ENCODE measurements around the gene SPOCK2. TPM values are rescaled to one million over a fixed set of nuclear protein-coding genes. Genes with fewer than 3 reads are reported as not detected.

Gene SPOCK2
- total and polyA plus RNA-seq, 2 of the 13 experiments (the other 11 are each of a cell fraction or from before 2014, with no cell fraction given), result 8.6 to 30.6 TPM

DNA sequence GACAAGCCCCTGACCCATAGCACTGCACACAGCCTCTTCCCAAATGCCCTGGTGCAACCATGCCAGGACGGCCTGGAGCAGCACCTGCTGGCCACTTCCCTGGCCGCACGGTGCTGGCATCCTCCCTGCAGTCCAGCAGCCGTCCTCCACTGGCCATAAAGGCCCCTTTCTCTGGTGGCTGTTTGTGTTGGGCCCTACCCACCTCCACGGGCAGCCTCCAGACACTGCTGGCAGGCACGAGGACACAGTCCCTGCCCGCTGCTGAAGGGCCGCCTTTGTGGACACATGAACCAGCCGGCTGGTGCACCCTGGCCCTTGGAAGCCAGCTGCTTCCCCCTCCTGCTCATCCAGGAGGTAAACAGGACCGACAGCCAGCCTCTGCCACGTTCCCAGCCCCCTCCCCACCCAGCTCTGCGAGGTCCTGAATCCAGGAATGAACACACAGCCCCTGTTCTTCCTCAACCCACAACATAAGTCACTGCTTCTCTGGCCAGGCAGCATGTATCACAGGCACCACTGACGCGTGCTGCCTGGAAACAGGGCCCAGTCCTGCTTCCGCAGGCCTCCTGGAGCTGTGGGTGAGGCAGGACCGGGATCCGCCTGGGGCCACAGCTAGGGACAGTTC lies 43.8 kb downstream of the SPOCK2 start (continued):
- TF ChIP-seq, protein P1, sequence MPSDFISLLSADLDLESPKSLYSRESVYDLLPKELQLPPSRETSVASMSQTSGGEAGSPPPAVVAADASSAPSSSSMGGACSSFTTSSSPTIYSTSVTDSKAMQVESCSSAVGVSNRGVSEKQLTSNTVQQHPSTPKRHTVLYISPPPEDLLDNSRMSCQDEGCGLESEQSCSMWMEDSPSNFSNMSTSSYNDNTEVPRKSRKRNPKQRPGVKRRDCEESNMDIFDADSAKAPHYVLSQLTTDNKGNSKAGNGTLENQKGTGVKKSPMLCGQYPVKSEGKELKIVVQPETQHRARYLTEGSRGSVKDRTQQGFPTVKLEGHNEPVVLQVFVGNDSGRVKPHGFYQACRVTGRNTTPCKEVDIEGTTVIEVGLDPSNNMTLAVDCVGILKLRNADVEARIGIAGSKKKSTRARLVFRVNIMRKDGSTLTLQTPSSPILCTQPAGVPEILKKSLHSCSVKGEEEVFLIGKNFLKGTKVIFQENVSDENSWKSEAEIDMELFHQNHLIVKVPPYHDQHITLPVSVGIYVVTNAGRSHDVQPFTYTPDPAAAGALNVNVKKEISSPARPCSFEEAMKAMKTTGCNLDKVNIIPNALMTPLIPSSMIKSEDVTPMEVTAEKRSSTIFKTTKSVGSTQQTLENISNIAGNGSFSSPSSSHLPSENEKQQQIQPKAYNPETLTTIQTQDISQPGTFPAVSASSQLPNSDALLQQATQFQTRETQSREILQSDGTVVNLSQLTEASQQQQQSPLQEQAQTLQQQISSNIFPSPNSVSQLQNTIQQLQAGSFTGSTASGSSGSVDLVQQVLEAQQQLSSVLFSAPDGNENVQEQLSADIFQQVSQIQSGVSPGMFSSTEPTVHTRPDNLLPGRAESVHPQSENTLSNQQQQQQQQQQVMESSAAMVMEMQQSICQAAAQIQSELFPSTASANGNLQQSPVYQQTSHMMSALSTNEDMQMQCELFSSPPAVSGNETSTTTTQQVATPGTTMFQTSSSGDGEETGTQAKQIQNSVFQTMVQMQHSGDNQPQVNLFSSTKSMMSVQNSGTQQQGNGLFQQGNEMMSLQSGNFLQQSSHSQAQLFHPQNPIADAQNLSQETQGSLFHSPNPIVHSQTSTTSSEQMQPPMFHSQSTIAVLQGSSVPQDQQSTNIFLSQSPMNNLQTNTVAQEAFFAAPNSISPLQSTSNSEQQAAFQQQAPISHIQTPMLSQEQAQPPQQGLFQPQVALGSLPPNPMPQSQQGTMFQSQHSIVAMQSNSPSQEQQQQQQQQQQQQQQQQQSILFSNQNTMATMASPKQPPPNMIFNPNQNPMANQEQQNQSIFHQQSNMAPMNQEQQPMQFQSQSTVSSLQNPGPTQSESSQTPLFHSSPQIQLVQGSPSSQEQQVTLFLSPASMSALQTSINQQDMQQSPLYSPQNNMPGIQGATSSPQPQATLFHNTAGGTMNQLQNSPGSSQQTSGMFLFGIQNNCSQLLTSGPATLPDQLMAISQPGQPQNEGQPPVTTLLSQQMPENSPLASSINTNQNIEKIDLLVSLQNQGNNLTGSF (CRISPR knock-in tag; IDR thresholded peaks at IDR 0.05), result no peak
- TF ChIP-seq KMT2A (CRISPR knock-in tag; IDR thresholded peaks at IDR 0.05) (peak; percentile 65), TCF7L2 (IDR thresholded peaks at IDR 0.05; ENCODE audit: low read depth, low read length) (no peak), ZNF629 (CRISPR knock-in tag; conservative IDR thresholded peaks at IDR 0.05) (no peak), ZNF850 (CRISPR knock-in tag; conservative IDR thresholded peaks at IDR 0.05) (no peak), ZMYM4 (CRISPR knock-in tag; IDR thresholded peaks at IDR 0.05) (0 out of 2 replicates have a peak, but pooled peaks have one; percentile 32), ZNF207 (IDR thresholded peaks at IDR 0.05; ENCODE audit: borderline replicate concordance) (no peak), PCBP1 (IDR thresholded peaks at IDR 0.05; ENCODE audit: borderline replicate concordance, low read depth, low read length) (0 out of 2 replicates have a peak, but pooled peaks have one; percentile 50), SMARCC2 (IDR thresholded peaks at IDR 0.05) (no peak)
- TF ChIP-seq, protein P2, sequence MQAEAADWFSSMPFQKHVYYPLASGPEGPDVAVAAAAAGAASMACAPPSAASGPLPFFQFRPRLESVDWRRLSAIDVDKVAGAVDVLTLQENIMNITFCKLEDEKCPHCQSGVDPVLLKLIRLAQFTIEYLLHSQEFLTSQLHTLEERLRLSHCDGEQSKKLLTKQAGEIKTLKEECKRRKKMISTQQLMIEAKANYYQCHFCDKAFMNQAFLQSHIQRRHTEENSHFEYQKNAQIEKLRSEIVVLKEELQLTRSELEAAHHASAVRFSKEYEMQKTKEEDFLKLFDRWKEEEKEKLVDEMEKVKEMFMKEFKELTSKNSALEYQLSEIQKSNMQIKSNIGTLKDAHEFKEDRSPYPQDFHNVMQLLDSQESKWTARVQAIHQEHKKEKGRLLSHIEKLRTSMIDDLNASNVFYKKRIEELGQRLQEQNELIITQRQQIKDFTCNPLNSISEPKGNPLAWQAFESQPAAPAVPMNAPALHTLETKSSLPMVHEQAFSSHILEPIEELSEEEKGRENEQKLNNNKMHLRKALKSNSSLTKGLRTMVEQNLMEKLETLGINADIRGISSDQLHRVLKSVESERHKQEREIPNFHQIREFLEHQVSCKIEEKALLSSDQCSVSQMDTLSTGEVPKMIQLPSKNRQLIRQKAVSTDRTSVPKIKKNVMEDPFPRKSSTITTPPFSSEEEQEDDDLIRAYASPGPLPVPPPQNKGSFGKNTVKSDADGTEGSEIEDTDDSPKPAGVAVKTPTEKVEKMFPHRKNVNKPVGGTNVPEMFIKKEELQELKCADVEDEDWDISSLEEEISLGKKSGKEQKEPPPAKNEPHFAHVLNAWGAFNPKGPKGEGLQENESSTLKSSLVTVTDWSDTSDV (CRISPR knock-in tag; IDR thresholded peaks at IDR 0.05), result peak; percentile 61
- TF ChIP-seq, protein P3, sequence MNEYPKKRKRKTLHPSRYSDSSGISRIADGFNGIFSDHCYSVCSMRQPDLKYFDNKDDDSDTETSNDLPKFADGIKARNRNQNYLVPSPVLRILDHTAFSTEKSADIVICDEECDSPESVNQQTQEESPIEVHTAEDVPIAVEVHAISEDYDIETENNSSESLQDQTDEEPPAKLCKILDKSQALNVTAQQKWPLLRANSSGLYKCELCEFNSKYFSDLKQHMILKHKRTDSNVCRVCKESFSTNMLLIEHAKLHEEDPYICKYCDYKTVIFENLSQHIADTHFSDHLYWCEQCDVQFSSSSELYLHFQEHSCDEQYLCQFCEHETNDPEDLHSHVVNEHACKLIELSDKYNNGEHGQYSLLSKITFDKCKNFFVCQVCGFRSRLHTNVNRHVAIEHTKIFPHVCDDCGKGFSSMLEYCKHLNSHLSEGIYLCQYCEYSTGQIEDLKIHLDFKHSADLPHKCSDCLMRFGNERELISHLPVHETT (CRISPR knock-in tag; conservative IDR thresholded peaks at IDR 0.05), result no peak
- TF ChIP-seq, protein P4, sequence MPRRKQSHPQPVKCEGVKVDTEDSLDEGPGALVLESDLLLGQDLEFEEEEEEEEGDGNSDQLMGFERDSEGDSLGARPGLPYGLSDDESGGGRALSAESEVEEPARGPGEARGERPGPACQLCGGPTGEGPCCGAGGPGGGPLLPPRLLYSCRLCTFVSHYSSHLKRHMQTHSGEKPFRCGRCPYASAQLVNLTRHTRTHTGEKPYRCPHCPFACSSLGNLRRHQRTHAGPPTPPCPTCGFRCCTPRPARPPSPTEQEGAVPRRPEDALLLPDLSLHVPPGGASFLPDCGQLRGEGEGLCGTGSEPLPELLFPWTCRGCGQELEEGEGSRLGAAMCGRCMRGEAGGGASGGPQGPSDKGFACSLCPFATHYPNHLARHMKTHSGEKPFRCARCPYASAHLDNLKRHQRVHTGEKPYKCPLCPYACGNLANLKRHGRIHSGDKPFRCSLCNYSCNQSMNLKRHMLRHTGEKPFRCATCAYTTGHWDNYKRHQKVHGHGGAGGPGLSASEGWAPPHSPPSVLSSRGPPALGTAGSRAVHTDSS (CRISPR knock-in tag; conservative IDR thresholded peaks at IDR 0.05), result no peak
- TF ChIP-seq, protein P5, sequence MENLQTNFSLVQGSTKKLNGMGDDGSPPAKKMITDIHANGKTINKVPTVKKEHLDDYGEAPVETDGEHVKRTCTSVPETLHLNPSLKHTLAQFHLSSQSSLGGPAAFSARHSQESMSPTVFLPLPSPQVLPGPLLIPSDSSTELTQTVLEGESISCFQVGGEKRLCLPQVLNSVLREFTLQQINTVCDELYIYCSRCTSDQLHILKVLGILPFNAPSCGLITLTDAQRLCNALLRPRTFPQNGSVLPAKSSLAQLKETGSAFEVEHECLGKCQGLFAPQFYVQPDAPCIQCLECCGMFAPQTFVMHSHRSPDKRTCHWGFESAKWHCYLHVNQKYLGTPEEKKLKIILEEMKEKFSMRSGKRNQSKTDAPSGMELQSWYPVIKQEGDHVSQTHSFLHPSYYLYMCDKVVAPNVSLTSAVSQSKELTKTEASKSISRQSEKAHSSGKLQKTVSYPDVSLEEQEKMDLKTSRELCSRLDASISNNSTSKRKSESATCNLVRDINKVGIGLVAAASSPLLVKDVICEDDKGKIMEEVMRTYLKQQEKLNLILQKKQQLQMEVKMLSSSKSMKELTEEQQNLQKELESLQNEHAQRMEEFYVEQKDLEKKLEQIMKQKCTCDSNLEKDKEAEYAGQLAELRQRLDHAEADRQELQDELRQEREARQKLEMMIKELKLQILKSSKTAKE (CRISPR knock-in tag; IDR thresholded peaks at IDR 0.05; ENCODE audit: borderline replicate concordance), result no peak
- TF ChIP-seq, protein P6, sequence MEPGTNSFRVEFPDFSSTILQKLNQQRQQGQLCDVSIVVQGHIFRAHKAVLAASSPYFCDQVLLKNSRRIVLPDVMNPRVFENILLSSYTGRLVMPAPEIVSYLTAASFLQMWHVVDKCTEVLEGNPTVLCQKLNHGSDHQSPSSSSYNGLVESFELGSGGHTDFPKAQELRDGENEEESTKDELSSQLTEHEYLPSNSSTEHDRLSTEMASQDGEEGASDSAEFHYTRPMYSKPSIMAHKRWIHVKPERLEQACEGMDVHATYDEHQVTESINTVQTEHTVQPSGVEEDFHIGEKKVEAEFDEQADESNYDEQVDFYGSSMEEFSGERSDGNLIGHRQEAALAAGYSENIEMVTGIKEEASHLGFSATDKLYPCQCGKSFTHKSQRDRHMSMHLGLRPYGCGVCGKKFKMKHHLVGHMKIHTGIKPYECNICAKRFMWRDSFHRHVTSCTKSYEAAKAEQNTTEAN (CRISPR knock-in tag; conservative IDR thresholded peaks at IDR 0.05), result 0 out of 2 replicates have a peak, but pooled peaks have one; percentile 49

All from HepG2 (cell line).